22Rv1 (cell line): Measurements from ENCODE around the gene ARHGAP29.

ENCODE experiments used
- ZFX ChIP-seq: fragments of 450-650 bp; IDR thresholded peaks from 2 replicates; pipeline ENCODE4 v1.6.1; 2017; ENCODE audit warnings: antibody characterized with exemption, borderline replicate concordance
- TF ChIP-seq, protein P1 (sequence below): fragments of 450-650 bp; IDR thresholded peaks from 2 replicates; pipeline ENCODE4 v1.5.1; 2017; ENCODE audit warnings: mild to moderate bottlenecking

DNA sequence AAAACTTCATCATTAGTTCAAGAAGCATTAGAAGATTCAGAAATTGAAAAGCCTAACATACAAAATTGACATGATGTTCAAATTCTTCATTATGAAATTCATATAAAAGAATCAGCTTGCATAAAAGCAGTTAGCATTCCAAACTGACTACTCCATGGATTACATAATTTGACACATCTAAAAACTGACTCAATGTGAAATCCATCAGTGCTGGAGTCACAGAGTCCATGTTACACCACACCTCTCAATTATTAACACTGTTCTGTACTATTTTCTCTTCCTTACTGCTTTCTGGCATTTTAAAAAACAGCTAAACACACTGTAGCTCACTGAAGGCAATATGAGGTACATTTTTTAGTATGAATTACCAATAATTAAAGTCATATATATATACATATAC, 28.0 kb downstream of the ARHGAP29 start:
- TF ChIP-seq, protein P1, sequence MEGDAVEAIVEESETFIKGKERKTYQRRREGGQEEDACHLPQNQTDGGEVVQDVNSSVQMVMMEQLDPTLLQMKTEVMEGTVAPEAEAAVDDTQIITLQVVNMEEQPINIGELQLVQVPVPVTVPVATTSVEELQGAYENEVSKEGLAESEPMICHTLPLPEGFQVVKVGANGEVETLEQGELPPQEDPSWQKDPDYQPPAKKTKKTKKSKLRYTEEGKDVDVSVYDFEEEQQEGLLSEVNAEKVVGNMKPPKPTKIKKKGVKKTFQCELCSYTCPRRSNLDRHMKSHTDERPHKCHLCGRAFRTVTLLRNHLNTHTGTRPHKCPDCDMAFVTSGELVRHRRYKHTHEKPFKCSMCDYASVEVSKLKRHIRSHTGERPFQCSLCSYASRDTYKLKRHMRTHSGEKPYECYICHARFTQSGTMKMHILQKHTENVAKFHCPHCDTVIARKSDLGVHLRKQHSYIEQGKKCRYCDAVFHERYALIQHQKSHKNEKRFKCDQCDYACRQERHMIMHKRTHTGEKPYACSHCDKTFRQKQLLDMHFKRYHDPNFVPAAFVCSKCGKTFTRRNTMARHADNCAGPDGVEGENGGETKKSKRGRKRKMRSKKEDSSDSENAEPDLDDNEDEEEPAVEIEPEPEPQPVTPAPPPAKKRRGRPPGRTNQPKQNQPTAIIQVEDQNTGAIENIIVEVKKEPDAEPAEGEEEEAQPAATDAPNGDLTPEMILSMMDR: no peak
- TF ChIP-seq ZFX: no peak
